GM12892 (cell line): ENCODE results near the gene ADGRL2.

Experiments used
- POLR2A ChIP-seq: IDR thresholded peaks from 2 replicates; pipeline ENCODE4 v1.6.1; 2011; ENCODE audit warnings: low read depth, low read length, control low read depth
- POLR2AphosphoS5 ChIP-seq: IDR thresholded peaks from 2 replicates; pipeline ENCODE4 v1.6.1; 2011; ENCODE audit warnings: low read depth, low read length, control low read depth
- TAF1 ChIP-seq: IDR thresholded peaks from 2 replicates; pipeline ENCODE4 v1.6.1; 2011; ENCODE audit warnings: low read depth, mild to moderate bottlenecking, control low read depth, low read length, borderline replicate concordance

DNA sequence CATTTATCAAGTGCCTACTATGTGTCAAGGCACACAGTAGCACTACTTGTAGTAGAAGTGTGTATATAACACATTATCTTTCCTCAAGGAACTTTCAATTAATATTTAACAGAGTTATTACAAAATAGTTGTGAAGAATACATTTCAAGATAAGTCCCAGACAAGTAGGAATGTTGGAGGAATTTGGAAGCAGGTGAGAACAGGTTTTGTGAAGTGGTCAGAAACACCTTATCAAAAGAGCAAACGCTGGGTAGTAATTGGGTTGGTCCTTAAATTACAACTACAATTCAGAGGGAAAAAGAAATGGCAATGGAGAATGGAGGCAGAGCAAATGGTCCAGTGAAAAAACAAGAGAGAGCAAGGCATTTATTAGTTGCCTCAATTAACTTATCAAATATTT is 218.8 kb downstream of the ADGRL2 start:
- TF ChIP-seq POLR2AphosphoS5 (no peak), POLR2A (no peak), TAF1 (no peak)
